ENCODE measurements around the gene PRKG1.
"Not testable (repeated sequence)": the region's sequence is repeated elsewhere in the genome, so short reads cannot be mapped to it uniquely, and the experiment has no call there.

PRKG1 gene

DNA sequence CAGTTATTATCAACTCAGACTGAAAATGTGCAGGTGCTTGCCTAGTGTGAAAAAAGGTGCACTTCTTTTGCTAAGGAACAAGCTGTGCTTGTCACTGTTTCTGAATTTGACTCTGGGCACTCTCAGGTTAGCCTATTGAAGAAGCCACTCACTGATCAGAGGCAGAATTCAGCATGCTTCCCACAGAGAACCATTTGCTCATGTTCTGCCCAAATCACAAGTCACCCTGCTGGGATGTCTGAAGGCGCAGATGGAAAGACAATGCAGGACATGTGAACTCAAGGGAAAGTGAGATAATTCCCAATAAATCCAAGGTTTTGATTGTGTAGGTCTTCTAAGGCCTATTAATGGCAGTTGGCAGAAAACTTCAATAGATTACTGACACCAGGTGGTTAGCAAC is 672.9 kb downstream of the PRKG1 start:
- no peaks in the 10 kb centered on the region for H3K9me3 Mint-ChIP-seq

DNA sequence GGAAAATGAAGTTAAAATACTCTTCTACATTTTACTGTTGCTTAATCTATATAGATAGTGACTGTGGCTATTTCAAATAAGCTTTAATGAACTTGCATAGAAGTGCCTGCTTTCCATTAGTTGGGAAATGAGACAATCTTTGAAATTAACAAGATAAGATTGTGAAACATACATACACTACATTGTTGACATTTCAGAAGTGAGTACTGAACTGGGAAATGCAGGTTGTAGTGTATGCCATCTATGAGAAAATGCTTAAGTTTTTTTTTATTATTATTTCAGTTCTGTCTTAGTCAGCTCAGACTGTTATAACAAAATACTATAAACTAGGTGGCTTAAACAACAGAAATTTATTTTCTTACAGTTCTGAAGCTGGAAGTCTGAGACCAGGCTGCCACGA is 674.7 kb downstream of the PRKG1 start:
- Mint-ChIP-seq H3K9me3 (no peaks in the 10 kb centered on the region), H3K27me3 (no peaks in the 10 kb centered on the region), H3K36me3 (ENCODE audit: low read depth) (no peaks in the 10 kb centered on the region), H3K4me1 (ENCODE audit: low read depth) (no peaks in the 10 kb centered on the region), H3K27ac (no peak overlapping the region), H3K4me3 (no peak overlapping the region)
- DNase-seq = no peak

More for the DNA sequence above, 672.9 kb downstream of the PRKG1 start:
- no peaks in the 10 kb centered on the region for H3K36me3 Mint-ChIP-seq (ENCODE audit: low read depth)
- no peak overlapping the region for H3K27ac Mint-ChIP-seq
- H3K27me3 Mint-ChIP-seq = no peaks in the 10 kb centered on the region
- H3K4me1 Mint-ChIP-seq (ENCODE audit: low read depth) = no peaks in the 10 kb centered on the region
- DNase-seq = no peak
- no peak overlapping the region for H3K4me3 Mint-ChIP-seq

DNA sequence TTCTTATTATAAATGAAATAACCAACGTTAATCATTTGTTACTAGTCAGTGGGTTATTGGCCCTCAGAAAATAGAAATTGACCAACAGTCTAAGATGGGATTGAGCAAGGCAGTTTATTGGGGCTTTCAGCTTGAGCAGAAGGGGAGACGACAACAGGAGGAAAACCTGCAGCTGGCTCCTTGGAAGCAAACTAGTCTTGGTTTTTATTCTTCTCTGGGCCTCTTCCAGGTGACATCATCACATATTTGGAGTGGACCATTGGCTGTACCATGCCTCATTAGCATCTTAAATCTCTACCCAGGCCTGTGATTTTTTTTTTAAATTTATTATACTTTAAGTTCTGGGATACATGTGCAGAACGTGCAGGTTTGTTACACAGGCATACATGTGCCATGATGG is 684.1 kb downstream of the PRKG1 start:
- no peak for DNase-seq
- Mint-ChIP-seq H3K9me3 (no peaks in the 10 kb centered on the region), H3K27ac (no peak overlapping the region), H3K4me3 (no peak overlapping the region), H3K27me3 (no peaks in the 10 kb centered on the region), H3K4me1 (ENCODE audit: low read depth) (peaks cover 1% of the 10 kb centered on the region), H3K36me3 (ENCODE audit: low read depth) (no peaks in the 10 kb centered on the region)

DNA sequence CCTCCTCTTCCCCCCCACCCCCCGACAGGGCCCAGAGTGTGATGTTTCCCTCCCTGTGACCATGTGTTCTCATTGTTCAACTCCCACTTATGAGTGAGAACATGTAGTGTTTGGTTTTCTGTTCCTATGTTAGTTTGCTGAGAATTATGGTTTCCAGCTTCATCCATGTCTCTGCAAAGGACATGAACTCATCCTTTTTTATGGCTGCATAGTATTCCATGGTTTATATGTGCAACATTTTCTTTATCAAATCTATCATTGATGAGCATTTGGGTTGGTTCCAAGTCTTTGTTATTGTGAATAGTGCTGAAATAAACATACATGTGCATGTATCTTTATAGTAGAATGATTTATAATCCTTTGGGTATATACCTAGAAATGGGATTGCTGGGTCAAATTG is 684.6 kb downstream of the PRKG1 start:
- H3K27me3 Mint-ChIP-seq = not testable (repeated sequence)

DNA sequence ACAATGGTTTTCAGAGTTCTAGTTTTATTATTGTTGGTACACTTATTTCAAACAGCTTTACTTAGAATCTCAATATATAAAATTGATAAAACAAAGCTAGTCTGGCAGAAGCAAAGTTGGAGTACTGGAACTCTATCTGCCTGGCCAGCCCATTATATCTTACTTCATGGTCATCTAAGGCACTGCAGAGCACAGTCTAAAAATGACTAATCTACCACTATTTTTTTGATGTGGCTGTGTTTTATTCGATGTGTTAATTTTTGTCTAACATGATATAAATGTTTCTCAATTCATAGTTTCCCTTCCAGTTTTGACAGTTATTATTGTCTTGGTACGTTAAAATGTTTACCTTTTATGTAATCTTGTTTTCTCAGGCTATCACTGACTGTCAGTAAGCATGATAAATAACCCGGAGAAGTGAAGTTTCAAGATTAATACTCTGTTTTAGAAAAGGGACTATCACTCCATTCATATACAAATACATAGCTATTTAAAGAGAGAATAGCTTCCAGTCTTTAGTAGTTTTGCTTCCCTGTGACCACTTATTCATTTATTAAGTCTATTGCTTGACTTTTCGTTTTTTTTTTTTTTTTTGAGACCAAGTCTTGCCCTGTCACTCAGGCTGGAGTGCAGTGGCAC is 685.7 kb downstream of the PRKG1 start:
- H3K27me3 Mint-ChIP-seq = no peaks in the 10 kb centered on the region
- no peak for DNase-seq
- no peak overlapping the region for H3K27ac Mint-ChIP-seq
- H3K4me3 Mint-ChIP-seq = no peak overlapping the region
- H3K36me3 Mint-ChIP-seq (ENCODE audit: low read depth) = no peaks in the 10 kb centered on the region
- H3K4me1 Mint-ChIP-seq (ENCODE audit: low read depth) = peaks cover 1% of the 10 kb centered on the region
- no peaks in the 10 kb centered on the region for H3K9me3 Mint-ChIP-seq

More for the DNA sequence above, 684.6 kb downstream of the PRKG1 start:
- H3K9me3 Mint-ChIP-seq; H3K4me1 Mint-ChIP-seq (ENCODE audit: low read depth); H3K4me3 Mint-ChIP-seq; H3K27ac Mint-ChIP-seq; H3K36me3 Mint-ChIP-seq (ENCODE audit: low read depth); DNase-seq: not testable (repeated sequence)

DNA sequence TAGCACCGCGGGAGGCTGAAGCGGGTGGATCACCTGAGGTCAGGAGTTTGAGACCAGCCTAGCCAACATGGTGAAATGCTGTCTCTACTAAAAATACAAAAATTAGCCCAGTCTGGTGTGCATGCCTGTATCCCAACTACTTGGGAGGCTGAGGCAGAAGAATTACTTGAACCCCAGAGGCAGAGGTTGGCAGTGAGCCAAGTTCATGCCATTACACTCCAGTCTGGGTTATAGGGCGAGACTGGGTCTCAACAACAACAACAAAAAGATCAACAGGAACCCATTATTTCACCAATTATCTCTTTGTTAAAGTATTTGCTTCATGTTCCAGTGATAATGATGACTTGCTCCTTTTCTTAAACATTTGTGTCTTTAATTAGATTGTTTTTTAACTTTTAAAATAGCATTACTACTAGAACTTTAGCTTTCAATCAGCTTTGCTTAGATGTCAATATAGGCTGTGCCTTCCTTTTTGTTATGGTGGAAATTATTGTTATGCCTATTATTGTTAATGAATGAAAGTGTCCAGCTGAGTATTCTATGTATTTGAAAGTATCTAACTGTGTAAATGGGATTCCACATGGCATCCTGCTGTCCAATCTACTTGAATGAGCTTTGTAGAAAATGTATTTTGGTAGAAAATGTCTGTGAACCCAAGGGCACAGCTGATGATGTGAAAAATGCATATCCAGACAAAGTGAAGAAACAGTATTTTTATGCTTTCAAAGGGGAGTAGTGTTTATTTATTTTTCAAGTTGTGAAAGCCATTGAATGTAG is 686.8 kb downstream of the PRKG1 start:
- no peaks in the 10 kb centered on the region for H3K36me3 Mint-ChIP-seq (ENCODE audit: low read depth)
- H3K27me3 Mint-ChIP-seq = no peaks in the 10 kb centered on the region
- H3K4me1 Mint-ChIP-seq (ENCODE audit: low read depth) = peaks cover 1% of the 10 kb centered on the region
- no peaks in the 10 kb centered on the region for H3K9me3 Mint-ChIP-seq
- DNase-seq = no peak
- H3K4me3 Mint-ChIP-seq = no peak overlapping the region
- H3K27ac Mint-ChIP-seq = no peak overlapping the region

DNA sequence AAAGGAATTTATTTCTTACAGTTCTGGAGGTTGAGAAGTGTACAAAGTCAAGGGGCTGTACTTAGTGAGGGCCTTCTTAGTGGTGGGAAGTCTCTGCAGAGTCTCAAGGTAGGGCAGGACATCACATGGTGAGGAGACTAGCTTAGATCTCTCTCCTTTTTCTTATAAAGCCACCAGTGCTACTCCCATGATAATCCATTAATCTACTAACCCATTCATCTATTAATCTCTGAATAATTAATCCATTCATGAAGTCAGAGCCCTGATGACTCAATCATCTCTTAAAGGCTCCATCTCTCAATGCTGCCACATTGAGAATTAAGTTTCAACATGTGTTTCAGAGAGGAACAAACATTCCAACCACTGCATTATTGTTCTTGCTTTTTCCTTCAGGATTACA is 689.5 kb downstream of the PRKG1 start:
- H3K4me3 Mint-ChIP-seq = no peak overlapping the region
- no peak overlapping the region for H3K27ac Mint-ChIP-seq
- peaks cover 8% of the 10 kb centered on the region for H3K9me3 Mint-ChIP-seq
- H3K27me3 Mint-ChIP-seq = peaks cover 5% of the 10 kb centered on the region
- no peak for DNase-seq
- peaks cover 1% of the 10 kb centered on the region for H3K4me1 Mint-ChIP-seq (ENCODE audit: low read depth)
- no peaks in the 10 kb centered on the region for H3K36me3 Mint-ChIP-seq (ENCODE audit: low read depth)

DNA sequence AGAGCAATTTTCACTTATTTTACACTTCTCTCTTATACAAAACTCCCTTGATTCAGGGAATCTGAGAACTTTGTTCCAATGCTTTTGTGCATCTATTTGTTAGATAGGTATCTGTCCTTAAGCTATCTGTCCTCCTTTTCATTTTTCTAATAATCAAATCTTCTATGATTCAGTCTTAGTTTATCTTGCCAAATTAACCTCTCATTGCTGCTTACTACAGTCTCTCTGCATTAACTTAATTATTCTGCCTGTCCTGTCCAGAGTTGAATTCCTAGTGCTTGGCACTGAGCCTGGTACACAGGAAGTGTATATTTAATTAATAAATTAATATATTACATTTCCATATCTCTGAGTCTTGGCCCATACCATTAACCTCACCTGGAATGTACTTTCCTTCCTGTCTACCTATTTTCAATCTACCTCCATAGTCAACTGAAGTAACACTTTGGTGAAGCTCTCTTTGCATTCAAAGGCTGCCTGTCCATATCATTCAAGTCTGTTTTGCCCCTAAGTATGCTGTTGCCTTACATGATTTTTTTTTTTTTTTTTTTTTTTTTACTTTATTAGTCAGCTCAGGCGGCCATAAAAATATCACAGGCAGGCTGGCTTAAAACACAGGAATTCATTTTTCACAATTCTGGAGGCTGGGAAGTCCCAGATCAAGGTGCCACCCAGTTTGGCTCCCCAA is 691.1 kb downstream of the PRKG1 start:
- H3K9me3 Mint-ChIP-seq = peaks cover 8% of the 10 kb centered on the region
- no peak overlapping the region for H3K27ac Mint-ChIP-seq

DNA sequence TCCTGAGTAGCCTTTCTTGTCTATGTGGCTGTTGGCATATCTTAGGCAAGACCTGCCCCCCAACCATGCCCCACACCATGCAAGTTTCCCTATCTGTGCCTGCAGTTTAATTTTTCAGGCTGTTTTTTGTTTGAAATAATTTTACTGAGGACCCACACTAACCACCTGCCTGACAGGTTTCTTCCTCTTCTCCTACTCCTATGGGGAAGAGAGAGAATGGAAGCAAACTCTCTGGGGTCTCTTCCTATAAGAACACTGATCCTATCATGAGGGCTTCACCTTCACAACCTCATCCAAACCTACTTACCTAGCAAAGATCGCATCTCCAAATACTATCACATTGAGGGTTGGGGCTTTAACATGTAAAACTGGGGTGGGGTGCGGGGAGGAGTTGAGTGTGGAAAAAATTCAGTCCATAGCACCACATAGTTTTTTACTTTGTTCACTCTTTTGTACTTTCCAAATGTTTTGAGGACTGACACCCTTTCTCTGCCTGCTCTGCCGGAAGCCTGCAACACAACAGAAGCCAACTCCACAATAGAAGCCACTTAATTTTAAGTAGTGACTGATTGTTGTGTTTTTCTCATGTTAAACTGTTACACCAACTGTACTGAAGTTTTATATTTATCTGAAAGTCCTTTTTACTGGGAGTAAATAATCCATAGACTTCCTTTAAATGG is 692.3 kb downstream of the PRKG1 start:
- Mint-ChIP-seq H3K4me3 (no peak overlapping the region), H3K27ac (no peak overlapping the region), H3K36me3 (ENCODE audit: low read depth) (no peaks in the 10 kb centered on the region), H3K9me3 (peaks cover 8% of the 10 kb centered on the region), H3K27me3 (peaks cover 5% of the 10 kb centered on the region), H3K4me1 (ENCODE audit: low read depth) (no peaks in the 10 kb centered on the region)
- no peak for DNase-seq

More for the DNA sequence above, 691.1 kb downstream of the PRKG1 start:
- no peak for DNase-seq
- Mint-ChIP-seq H3K36me3 (ENCODE audit: low read depth) (no peaks in the 10 kb centered on the region), H3K4me3 (no peak overlapping the region), H3K27me3 (peaks cover 5% of the 10 kb centered on the region), H3K4me1 (ENCODE audit: low read depth) (no peaks in the 10 kb centered on the region)

DNA sequence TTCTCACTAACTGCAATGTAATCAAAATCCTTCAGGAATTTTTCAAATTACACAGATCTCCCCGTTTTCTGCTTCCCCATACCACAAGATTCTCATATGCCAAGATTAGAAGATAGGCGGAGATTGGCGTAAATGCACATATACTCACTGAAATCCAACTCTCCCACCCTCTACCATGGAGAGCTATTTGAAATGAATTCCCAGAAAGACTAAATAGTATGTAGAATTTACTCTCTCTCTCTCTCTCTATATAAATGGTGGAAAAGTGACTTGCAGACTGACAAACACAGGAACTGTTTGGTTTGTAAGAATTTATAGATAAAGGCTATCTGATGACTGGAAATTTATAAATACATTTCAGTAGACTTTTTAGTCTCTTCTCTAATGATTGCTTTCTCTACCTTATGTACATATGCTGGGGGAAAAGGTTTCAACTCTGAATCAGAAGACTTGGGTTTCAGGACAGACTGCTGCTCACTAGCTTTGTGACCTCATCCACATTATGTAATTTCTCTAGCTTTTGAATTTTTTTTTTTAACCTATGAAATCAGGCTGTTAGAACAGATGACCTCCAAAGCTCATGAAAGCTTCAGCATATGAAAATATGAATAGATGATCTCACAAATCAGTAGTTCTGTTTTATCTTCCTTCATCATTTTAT is 692.9 kb downstream of the PRKG1 start:
- H3K4me1 Mint-ChIP-seq (ENCODE audit: low read depth) = no peaks in the 10 kb centered on the region
- H3K27ac Mint-ChIP-seq = no peak overlapping the region
- no peak for DNase-seq
- H3K27me3 Mint-ChIP-seq = peaks cover 5% of the 10 kb centered on the region
- H3K9me3 Mint-ChIP-seq = peaks cover 8% of the 10 kb centered on the region
- H3K36me3 Mint-ChIP-seq (ENCODE audit: low read depth) = no peaks in the 10 kb centered on the region
- H3K4me3 Mint-ChIP-seq = no peak overlapping the region

DNA sequence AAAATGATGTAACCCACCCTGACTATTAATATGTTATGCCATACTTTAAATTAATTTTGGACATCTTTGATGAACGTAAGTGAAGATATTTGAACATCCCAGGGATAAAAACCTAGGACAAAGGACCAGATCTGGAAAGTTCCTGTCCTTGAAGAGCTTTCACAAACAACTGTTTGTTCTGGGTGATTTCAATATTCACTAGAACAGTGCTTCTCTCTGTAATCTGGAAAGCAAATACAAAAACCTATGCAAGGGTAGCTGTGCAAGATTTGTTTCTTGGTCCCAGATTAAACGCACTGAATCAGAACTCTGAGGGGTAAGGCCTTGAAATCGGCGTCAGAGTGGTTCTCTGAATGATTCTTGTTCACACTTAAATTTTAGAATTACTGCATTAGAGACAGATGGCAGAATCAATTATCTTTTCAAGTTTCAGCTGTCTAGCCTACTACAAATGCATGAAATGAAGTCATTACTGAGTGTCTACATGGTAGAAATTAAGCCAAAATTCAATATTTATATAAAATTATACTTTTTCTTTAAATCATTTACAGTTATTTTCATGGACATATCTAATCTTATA is 694.7 kb downstream of the PRKG1 start:
- H3K9me3 Mint-ChIP-seq = peaks cover 8% of the 10 kb centered on the region
- DNase-seq = no peak
- no peaks in the 10 kb centered on the region for H3K36me3 Mint-ChIP-seq (ENCODE audit: low read depth)
- H3K4me3 Mint-ChIP-seq = no peak overlapping the region
- peaks cover 5% of the 10 kb centered on the region for H3K27me3 Mint-ChIP-seq
- no peak overlapping the region for H3K27ac Mint-ChIP-seq
- no peaks in the 10 kb centered on the region for H3K4me1 Mint-ChIP-seq (ENCODE audit: low read depth)

DNA sequence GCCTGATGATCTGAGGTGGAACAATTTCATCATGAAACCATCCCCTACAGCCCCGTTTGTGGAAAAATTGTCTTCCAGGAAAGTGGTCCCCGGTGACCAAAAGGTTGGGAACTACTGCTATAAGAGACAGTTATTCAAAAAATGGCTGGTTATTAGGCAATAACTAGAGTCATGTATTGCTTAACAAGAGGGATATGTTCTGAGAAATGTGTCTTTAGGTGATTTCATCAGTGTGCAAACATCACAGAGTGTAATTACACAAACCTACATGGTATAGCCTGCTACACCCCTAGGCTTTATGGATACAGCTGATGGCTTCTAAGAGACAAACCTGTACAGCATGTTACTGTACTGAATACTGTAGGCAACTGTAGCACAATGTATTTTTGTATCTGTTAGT is 696.4 kb downstream of the PRKG1 start:
- DNase-seq = no peak
- Mint-ChIP-seq H3K27ac (no peak overlapping the region), H3K27me3 (peaks cover 5% of the 10 kb centered on the region), H3K36me3 (ENCODE audit: low read depth) (no peaks in the 10 kb centered on the region), H3K4me1 (ENCODE audit: low read depth) (no peaks in the 10 kb centered on the region), H3K9me3 (peaks cover 8% of the 10 kb centered on the region), H3K4me3 (no peak overlapping the region)

DNA sequence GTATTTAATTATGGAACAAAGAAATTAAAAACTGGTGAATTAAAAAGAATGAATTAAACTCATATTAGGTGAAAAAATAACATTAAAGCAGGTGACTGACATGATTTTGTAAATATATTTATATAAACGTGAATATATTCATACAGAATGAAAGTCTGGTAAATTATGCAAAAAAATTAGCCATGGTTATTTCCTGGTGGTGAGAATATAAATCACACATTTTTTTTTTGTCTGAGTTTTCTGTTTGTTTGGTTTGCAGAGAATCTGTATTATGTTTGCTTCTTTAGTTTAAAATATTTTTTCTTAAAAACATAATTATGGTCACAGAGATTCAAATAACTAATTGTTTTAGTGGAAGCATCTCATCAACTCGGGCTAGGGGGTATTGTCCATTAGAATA is 698.1 kb downstream of the PRKG1 start:
- Mint-ChIP-seq H3K36me3 (ENCODE audit: low read depth) (no peaks in the 10 kb centered on the region), H3K4me1 (ENCODE audit: low read depth) (no peaks in the 10 kb centered on the region), H3K4me3 (no peak overlapping the region), H3K27me3 (no peaks in the 10 kb centered on the region), H3K27ac (no peak overlapping the region), H3K9me3 (no peaks in the 10 kb centered on the region)
- no peak for DNase-seq

DNA sequence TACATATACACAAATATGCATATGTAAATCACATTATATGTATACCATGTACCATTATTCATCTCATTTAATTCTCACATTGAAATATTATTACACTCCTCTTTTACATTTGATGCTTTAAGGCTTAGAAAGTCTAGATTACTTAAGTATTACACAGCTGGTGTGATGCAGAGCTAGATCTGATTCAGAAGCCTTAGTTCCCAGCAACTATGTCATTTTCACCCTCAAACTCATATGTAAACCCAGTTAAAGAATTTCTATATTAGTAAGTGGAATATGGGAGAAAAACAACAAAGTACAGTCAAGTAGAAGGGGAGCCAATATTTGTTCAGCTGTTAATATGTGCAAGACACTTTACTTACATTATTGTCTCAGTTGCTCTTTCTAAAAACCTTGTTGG is 699.4 kb downstream of the PRKG1 start:
- Mint-ChIP-seq H3K27ac (no peak overlapping the region), H3K27me3 (no peaks in the 10 kb centered on the region), H3K4me3 (no peak overlapping the region), H3K9me3 (no peaks in the 10 kb centered on the region), H3K4me1 (ENCODE audit: low read depth) (no peaks in the 10 kb centered on the region), H3K36me3 (ENCODE audit: low read depth) (no peaks in the 10 kb centered on the region)
- no peak for DNase-seq
